NCI-H1417 treated with DMSO at 0.1 percent for 48 hours (cell line): ENCODE data around the gene ATP6V1C2.
"Not testable (repeated sequence)": the region's sequence is repeated elsewhere in the genome, so short reads cannot be mapped to it uniquely, and the experiment has no call there.

Source experiments
- DNase-seq: peaks from one replicate; lab custom pipeline; 2025; lab: John Stamatoyannopoulos, UW

ATP6V1C2 gene

GRCh38 chr2:10813163-10814138 lies 92.0 kb downstream of the ATP6V1C2 start:
- DNase-seq, result not testable (repeated sequence)

- DNase-seq, result no peak
Observed at GRCh38 chr2:10814142-10814541, 92.7 kb downstream of the ATP6V1C2 start.

- no peak for DNase-seq
Observed at GRCh38 chr2:10814571-10815331, 93.3 kb downstream of the ATP6V1C2 start.

GRCh38 chr2:10817413-10817812 lies 96.0 kb downstream of the ATP6V1C2 start:
- no peak for DNase-seq

GRCh38 chr2:10818305-10818704 lies 96.9 kb downstream of the ATP6V1C2 start:
- not testable (repeated sequence) for DNase-seq

- DNase-seq, result no peak
Observed at GRCh38 chr2:10818984-10819383, 97.6 kb downstream of the ATP6V1C2 start.

GRCh38 chr2:10819714-10820314 lies 98.4 kb downstream of the ATP6V1C2 start:
- DNase-seq, result no peak

- no peak for DNase-seq
Observed at GRCh38 chr2:10820562-10820961, 99.1 kb downstream of the ATP6V1C2 start.

GRCh38 chr2:10820978-10821695 lies 99.7 kb downstream of the ATP6V1C2 start:
- DNase-seq, result no peak

- DNase-seq, result no peak
Observed at GRCh38 chr2:10824191-10824590, 102.8 kb downstream of the ATP6V1C2 start.

- DNase-seq, result no peak
Observed at GRCh38 chr2:10826026-10826425, 104.6 kb downstream of the ATP6V1C2 start.

GRCh38 chr2:10826625-10827024 lies 105.2 kb downstream of the ATP6V1C2 start:
- DNase-seq, result no peak

- DNase-seq, result no peak
Observed at GRCh38 chr2:10828346-10828745, 106.9 kb downstream of the ATP6V1C2 start.

GRCh38 chr2:10829299-10829698 lies 107.9 kb downstream of the ATP6V1C2 start:
- no peak for DNase-seq

- no peak for DNase-seq
Observed at GRCh38 chr2:10830203-10830602, 108.8 kb downstream of the ATP6V1C2 start.

GRCh38 chr2:10830641-10831399 lies 109.4 kb downstream of the ATP6V1C2 start:
- DNase-seq, result no peak

- DNase-seq, result no peak
Observed at GRCh38 chr2:10831400-10831985, 110.1 kb downstream of the ATP6V1C2 start.

GRCh38 chr2:10832203-10832936 lies 110.9 kb downstream of the ATP6V1C2 start:
- DNase-seq, result peak; percentile 83

GRCh38 chr2:10833021-10833420 lies 111.6 kb downstream of the ATP6V1C2 start:
- DNase-seq, result no peak

GRCh38 chr2:10834068-10834655 lies 112.7 kb downstream of the ATP6V1C2 start:
- DNase-seq, result no peak
